Fibroblast of mammary gland (primary cell): ENCODE results near the gene SFRP2.

Experiments
- DNase-seq: peaks from one replicate; pipeline ENCODE4 v3.0.0-alpha.2; 2010; ENCODE audit warnings: low read depth
- H3K4me3 ChIP-seq: 2 replicates; pipeline ENCODE4 v1.5.1; 2011; ENCODE audit warnings: low read depth, mild to moderate bottlenecking, low read length, moderate library complexity; ENCODE audit not compliant: control insufficient read depth
- TF ChIP-seq, protein P1 (sequence below): conservative IDR thresholded peaks from 2 replicates; pipeline ENCODE4 v1.5.1; 2011; ENCODE audit warnings: low read depth, low read length, inconsistent platforms; ENCODE audit not compliant: control insufficient read depth, insufficient read depth

Gene SFRP2

GRCh38 chr4:153780221-153780620, 8.7 kb downstream of the SFRP2 start:
- TF ChIP-seq, protein P1, sequence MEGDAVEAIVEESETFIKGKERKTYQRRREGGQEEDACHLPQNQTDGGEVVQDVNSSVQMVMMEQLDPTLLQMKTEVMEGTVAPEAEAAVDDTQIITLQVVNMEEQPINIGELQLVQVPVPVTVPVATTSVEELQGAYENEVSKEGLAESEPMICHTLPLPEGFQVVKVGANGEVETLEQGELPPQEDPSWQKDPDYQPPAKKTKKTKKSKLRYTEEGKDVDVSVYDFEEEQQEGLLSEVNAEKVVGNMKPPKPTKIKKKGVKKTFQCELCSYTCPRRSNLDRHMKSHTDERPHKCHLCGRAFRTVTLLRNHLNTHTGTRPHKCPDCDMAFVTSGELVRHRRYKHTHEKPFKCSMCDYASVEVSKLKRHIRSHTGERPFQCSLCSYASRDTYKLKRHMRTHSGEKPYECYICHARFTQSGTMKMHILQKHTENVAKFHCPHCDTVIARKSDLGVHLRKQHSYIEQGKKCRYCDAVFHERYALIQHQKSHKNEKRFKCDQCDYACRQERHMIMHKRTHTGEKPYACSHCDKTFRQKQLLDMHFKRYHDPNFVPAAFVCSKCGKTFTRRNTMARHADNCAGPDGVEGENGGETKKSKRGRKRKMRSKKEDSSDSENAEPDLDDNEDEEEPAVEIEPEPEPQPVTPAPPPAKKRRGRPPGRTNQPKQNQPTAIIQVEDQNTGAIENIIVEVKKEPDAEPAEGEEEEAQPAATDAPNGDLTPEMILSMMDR, result no peak
- no peak overlapping the region for H3K4me3 ChIP-seq
- DNase-seq, result no peak

- TF ChIP-seq, protein P1, result no peak
- DNase-seq, result no peak
- H3K4me3 ChIP-seq, result no peak overlapping the region
Measured at GRCh38 chr4:153778383-153778782, 10.5 kb downstream of the SFRP2 start.

GRCh38 chr4:153777421-153777820, 11.5 kb downstream of the SFRP2 start:
- TF ChIP-seq, protein P1, result no peak
- DNase-seq, result no peak
- H3K4me3 ChIP-seq, result no peak overlapping the region

GRCh38 chr4:153776601-153777000, 12.3 kb downstream of the SFRP2 start:
- DNase-seq, result no peak
- TF ChIP-seq, protein P1, result no peak
- no peak overlapping the region for H3K4me3 ChIP-seq

DNA sequence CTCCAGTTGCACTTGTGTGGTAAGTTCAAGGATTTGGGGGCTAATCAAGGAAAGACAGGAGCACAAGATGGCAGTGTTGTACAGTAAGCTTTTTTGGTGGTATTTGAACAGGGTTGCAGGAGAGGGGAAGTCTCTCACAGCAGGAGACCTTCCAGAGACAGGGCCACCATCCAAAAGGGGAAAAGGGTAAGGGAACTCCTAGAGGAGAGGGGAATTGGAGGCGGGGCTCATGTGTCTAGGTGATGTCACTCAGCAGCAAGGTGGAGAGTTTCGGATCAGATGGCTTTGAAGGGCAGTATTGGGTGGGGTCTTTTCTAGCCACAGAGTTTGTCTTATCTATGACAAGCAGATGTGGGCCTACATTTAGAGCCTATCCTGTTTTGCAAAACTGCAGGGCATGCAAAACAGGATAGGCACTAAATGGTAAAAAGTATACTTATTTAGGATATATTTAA, 15.6 kb downstream of the SFRP2 start:
- TF ChIP-seq, protein P1, result peak; percentile 56
- DNase-seq, result peak; percentile 64
- H3K4me3 ChIP-seq, result no peak overlapping the region

- H3K4me3 ChIP-seq, result no peak overlapping the region
- TF ChIP-seq, protein P1, result no peak
- DNase-seq, result peak; percentile 57
Measured at GRCh38 chr4:153771046-153771445, 17.8 kb downstream of the SFRP2 start.

- no peak for DNase-seq
- H3K4me3 ChIP-seq, result no peak overlapping the region
- TF ChIP-seq, protein P1, result no peak
Measured at GRCh38 chr4:153766758-153767157, 22.1 kb downstream of the SFRP2 start.
